HG03039 (cell line): ENCODE results near the gene RHBG.

ENCODE experiments used
- ATAC-seq: cut with Tn5 transposase; IDR thresholded peaks from one replicate; pipeline ENCODE4 v1.9.1; 2021; ENCODE audit warnings: mild to moderate bottlenecking, moderate library complexity; ENCODE audit not compliant: unreplicated experiment

Gene RHBG

DNA sequence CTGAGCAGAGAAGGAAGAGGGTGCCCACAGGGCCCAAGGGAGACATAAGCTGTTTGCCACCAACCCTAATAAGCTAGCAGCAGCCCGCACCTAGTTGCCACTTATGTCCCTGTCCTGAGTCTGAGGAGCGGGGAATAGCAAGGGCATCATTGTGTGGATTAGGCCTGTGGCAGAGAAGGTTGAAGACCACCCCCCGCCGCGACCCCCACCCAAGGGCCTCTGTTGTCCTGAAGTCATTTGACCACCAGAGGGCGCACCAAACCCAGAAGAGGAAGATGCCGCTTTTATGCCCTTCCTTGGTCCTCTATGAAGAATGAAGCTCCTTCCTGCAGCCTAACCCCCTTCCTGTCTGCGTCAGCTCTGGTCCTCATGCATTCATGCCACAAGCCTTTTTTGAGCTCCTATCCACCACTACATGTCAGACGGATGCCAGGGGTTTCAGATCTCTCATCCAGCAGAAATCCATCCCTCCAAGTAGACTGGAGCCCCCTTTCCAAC is 16.6 kb downstream of the RHBG start:
- no peak for ATAC-seq

- ATAC-seq, result no peak
These were observed 17.3 kb downstream of the RHBG start for GRCh38 chr1:156386134-156386901.

- ATAC-seq, result no peak
These were observed 18.2 kb downstream of the RHBG start for GRCh38 chr1:156386949-156387869.

DNA sequence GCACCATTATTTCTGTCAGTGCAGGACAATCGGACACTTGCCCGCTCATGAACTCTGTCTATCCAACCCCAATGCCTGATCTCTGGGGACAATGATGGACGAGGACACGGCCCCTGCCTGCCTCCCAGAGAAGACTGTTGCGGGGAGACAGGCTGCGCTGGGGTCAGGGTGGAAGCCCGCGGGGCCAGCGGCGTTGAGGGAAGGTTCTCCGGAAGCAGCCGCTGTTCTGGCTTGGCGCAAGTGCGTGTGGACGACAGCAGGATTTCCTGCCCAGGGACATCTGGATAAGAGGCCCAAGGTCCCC is 18.8 kb downstream of the RHBG start:
- no peak for ATAC-seq

DNA sequence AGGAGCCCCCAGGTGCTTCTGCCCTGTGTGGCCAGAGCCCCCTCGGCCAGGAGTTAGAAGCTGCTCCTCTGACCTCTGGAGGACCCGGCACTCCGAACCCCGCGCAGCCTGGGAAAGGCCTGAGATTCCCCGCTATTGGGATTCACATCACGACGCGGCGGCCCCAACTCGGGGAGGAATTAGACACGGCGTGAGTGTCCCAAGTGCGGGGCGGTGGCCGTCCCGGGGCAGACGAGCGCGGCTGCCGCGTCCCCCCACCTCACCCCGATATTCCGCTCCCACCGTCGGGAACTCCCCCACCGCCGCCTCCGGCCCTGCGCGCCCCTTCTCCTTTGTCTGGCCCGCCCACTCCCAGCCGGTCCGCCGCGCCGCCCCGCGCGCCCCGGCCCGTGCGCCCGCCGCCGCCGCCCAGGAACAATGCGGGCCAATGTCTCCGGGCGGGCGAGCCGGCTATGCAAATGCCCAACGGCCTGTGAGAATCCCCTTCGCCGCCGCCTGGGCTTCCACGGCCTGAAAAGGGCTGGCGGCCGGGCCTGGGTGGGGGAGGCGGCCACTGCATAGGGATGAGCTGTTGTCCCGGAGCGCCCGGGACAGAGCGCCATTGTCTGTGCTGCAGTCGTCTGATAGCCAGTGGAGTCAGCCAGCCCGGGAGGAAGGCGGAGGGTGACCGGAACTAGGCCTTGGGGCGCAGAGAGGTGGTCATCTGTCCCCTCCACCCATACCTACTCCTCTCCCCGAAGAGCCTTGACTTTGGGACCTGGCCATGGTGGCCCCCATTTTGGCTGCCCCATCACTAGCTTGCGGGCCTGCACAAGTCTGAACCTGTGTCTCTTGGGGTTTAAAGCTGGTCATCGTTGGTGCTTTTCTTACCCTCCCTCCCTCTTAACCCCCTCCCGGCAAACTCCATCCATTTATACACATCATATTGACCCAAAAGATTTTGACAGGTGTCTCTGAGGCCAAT is 19.4 kb downstream of the RHBG start:
- ATAC-seq, result no peak

GRCh38 chr1:156389311-156389710 is 20.3 kb downstream of the RHBG start:
- no peak for ATAC-seq

- ATAC-seq, result no peak
These were observed 21.7 kb downstream of the RHBG start for GRCh38 chr1:156390469-156391365.

DNA sequence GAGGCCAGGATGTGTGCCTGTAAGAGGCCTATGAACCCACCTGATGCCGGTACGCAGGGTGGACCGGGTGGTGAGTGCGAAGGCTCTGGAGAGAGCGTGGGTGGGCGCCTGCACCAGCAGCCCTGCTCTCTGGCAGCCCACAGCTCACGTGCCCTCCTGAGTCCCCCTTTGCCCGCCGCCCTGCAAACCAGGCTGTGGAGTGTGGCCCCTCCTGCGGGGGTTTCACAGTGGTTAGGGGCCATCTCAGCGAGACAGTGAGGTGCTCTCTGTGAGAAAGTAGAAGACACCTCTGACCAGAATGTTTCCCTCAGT is 22.3 kb downstream of the RHBG start:
- ATAC-seq, result no peak

DNA sequence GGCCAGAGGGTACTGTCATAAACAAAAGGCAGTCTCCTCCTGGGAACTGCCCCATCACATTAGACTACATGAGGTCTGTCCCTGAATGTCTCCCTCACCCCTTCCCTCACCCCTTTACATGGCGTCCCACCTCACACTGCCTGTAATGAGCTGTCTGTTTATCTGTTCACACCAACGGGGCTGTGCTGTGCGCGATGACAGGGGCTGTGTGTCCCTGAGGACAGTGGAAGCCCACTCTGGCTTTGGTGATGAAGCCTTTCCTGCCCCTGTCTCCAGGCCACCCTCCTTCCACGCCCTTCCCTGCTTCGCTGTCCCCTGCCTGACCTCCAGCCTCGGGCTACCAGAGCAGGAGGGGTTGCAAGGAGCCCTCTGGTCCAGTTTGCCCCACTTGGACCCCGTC is 22.7 kb downstream of the RHBG start:
- no peak for ATAC-seq

GRCh38 chr1:156392452-156392853 is 23.4 kb downstream of the RHBG start:
- no peak for ATAC-seq

GRCh38 chr1:156393095-156393494 is 24.1 kb downstream of the RHBG start:
- ATAC-seq, result no peak

DNA sequence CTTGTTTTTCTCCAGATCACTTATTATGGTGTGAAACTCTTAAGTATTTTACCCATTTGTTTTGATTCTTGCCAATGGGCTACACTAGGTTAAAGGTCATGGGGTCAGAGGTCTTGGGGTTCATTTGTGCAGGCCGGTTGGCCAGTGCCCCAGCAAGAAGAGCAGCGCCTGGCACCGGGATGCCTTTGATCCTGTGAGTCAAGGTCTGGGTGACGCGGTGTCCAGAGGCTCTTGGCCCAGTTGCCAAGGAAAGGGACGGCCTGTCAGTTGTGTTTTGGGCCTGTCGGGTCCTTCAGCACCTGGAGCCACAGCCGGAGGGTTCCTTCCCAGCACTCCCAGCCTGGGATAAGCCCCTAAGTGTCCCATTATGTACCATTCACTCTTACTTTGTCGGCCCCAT is 25.1 kb downstream of the RHBG start:
- ATAC-seq, result no peak

GRCh38 chr1:156394835-156395461 is 25.9 kb downstream of the RHBG start:
- no peak for ATAC-seq

DNA sequence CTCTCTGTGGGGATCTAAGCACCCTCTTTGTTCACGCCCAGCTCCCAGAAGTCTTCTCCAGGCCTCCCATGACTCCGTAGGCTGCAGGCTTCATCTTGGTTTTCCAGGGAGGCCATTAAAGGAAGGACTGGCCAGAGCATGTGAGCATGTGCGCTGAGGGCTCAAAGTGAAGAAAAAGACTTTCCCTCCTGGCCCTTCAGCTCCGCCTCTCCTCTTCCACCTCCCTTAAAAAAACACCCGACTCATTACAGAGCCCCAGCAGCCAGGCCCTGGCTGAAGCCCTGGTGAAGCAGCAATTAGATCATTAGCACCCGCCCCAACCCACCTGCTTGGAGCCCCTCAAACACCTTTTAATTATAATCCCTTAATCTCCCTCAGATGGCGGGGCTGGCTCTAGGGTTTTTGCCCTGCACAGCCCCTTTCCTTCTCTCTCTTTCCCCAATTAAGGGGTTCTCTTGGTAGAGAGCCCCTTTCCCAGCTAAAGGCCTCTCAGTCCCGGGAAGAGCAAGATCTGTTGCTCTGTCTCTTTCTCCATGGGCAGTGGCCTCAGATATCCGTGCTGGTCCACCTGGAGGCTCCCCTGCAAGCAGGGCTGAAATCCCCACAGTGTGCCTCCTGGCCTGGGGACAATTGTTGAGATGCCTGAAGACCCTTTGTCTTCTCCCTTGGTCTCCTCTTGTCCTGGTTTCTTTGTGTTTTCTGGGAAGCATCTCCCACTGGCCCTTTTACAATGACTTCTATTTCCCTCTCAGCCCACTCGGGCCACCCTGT is 30.5 kb downstream of the RHBG start:
- ATAC-seq, result no peak

DNA sequence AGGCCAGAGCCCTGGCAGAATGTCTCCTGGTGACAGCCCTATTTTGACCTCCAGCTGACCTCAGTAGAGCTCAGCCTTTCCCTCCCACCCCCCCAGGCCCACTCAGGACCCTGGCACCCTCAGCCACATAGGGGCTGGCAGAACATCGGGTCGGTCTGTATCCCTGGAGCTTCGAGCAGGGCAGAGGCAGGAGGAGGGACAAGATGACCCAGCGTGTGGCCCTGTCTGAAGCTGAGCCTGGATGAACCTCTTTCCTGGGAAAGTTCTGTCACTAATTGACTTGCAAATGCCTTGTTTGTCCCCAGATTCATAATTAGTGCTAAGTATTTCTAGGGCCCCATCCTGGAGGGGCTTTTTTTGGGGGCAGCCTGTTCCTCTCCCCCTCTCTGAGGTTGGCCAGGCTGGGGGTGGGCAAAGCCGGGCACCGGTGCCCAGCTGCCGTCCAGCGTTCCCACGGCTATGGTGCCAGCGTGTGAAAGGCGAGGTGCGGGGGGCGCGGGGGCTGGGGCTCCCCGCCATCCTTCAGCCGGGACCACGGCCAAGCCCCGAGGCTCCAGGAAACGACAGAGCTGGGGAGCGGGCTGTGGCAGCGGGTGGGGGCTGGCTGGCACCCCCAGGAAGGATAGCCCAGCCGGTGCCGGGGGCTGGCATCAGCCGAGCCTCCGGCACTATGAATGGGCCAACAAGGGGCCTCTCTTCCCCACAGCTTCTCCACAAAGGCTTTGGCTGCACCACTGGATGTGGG is 31.4 kb downstream of the RHBG start:
- no peak for ATAC-seq

GRCh38 chr1:156401041-156401574 is 32.1 kb downstream of the RHBG start:
- ATAC-seq, result no peak

- ATAC-seq, result no peak
These were observed 32.7 kb downstream of the RHBG start for GRCh38 chr1:156401681-156402081.
